HEK293T (cell line): ENCODE data around the gene BPHL.
"Not testable (repeated sequence)": the region's sequence is repeated elsewhere in the genome, so short reads cannot be mapped to it uniquely, and the experiment has no call there.

Experiments used
- CTCF ChIA-PET: fragments of 350-600 bp; formaldehyde crosslinking; extraction: SDS; loops from one replicate; lab custom pipeline; 2021; ENCODE audit warnings: antibody characterized with exemption, inconsistent platforms; lab: Yijun Ruan, JAX
- POLR2A ChIA-PET: fragments of 350-600 bp; formaldehyde crosslinking; extraction: SDS; loops from one replicate; lab custom pipeline; 2020; ENCODE audit warnings: antibody characterized with exemption, inconsistent platforms; lab: Yijun Ruan, JAX
- DNase-seq: peaks from one replicate; pipeline ENCODE4 v3.0.0; 2012; ENCODE audit warnings: mixed read lengths; ENCODE audit errors: extremely low spot score
- ARNT ChIP-seq: fragments of 450-650 bp; IDR thresholded peaks from 2 replicates; pipeline ENCODE4 v1.6.1; 2017; ENCODE audit warnings: mild to moderate bottlenecking
- BHLHE40 ChIP-seq: fragments of 450-650 bp; IDR thresholded peaks from 2 replicates; pipeline ENCODE4 v1.6.1; 2016; ENCODE audit warnings: mild to moderate bottlenecking, moderate library complexity, borderline replicate concordance
- CTBP1 ChIP-seq: fragments of 450-650 bp; IDR thresholded peaks from 2 replicates; pipeline ENCODE4 v1.6.1; 2016; ENCODE audit warnings: borderline replicate concordance
- ELF4 ChIP-seq: fragments of 450-650 bp; IDR thresholded peaks from 2 replicates; pipeline ENCODE4 v1.6.1; 2017; ENCODE audit warnings: antibody characterized with exemption
- FOXA1 ChIP-seq: fragments of 450-650 bp; IDR thresholded peaks from 2 replicates; pipeline ENCODE4 v1.6.1; 2016; ENCODE audit warnings: mild to moderate bottlenecking
- FOXK2 ChIP-seq: fragments of 450-650 bp; IDR thresholded peaks from 2 replicates; pipeline ENCODE4 v1.6.1; 2016; ENCODE audit warnings: mild to moderate bottlenecking
- FOXM1 ChIP-seq: fragments of 450-650 bp; IDR thresholded peaks from 2 replicates; pipeline ENCODE4 v1.6.1; 2017; ENCODE audit warnings: mild to moderate bottlenecking, borderline replicate concordance
- HDGF ChIP-seq: fragments of 450-650 bp; IDR thresholded peaks from 2 replicates; pipeline ENCODE4 v1.6.1; 2017; ENCODE audit warnings: antibody characterized with exemption, borderline replicate concordance
- L3MBTL2 ChIP-seq: fragments of 450-650 bp; conservative IDR thresholded peaks from 2 replicates; pipeline ENCODE4 v1.6.1; 2016; ENCODE audit warnings: mild to moderate bottlenecking
- LEF1 ChIP-seq: fragments of 450-650 bp; IDR thresholded peaks from 2 replicates; pipeline ENCODE4 v1.6.1; 2017; ENCODE audit warnings: mild to moderate bottlenecking, borderline replicate concordance
- NFRKB ChIP-seq: fragments of 450-650 bp; IDR thresholded peaks from 2 replicates; pipeline ENCODE4 v1.6.1; 2016; ENCODE audit warnings: mild to moderate bottlenecking, moderate library complexity
- SP1 ChIP-seq: fragments of 450-650 bp; IDR thresholded peaks from 2 replicates; pipeline ENCODE4 v1.6.1; 2017
- SUZ12 ChIP-seq: fragments of 450-650 bp; IDR thresholded peaks from 2 replicates; pipeline ENCODE4 v1.6.1; 2016; ENCODE audit warnings: mild to moderate bottlenecking
- TARDBP ChIP-seq: fragments of 450-650 bp; IDR thresholded peaks from 2 replicates; pipeline ENCODE4 v1.6.1; 2016
- ZNF384 ChIP-seq: fragments of 450-650 bp; IDR thresholded peaks from 2 replicates; pipeline ENCODE4 v1.6.1; 2016
- TF ChIP-seq, protein P1 (sequence below): fragments of 450-650 bp; IDR thresholded peaks from 2 replicates; pipeline ENCODE4 v1.6.1; 2016

Gene BPHL

DNA sequence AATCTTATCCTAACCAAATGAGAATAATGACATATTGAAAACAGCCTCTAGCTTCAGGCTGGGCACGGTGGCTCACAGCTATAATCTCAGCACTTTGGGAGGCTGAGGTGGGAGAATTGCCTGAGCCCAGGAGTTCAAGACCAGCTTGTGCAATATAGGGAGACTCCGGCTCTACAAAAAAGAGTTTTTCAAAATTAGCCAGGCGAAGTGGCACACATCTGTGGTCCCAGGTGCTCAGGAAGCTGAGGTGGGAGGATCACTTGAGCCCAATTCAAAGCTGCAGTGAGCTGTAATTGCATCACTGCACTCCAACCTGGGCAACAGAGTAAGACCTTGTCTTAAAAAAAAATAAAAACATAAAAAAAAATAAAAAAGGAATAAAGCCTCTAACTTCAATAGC lies 34.2 kb downstream of the BPHL start:
- DNase-seq, result no peak
- POLR2A ChIA-PET, result no interaction called here
- CTCF ChIA-PET, result no interaction called here
- TF ChIP-seq FOXK2, result no peak
- TF ChIP-seq ELF4, result no peak
- no peak for TF ChIP-seq SP1
- TF ChIP-seq, protein P1, sequence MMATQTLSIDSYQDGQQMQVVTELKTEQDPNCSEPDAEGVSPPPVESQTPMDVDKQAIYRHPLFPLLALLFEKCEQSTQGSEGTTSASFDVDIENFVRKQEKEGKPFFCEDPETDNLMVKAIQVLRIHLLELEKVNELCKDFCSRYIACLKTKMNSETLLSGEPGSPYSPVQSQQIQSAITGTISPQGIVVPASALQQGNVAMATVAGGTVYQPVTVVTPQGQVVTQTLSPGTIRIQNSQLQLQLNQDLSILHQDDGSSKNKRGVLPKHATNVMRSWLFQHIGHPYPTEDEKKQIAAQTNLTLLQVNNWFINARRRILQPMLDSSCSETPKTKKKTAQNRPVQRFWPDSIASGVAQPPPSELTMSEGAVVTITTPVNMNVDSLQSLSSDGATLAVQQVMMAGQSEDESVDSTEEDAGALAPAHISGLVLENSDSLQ, result no peak
- TF ChIP-seq ZNF384, result no peak
- no peak for TF ChIP-seq BHLHE40
- TF ChIP-seq FOXM1, result no peak
- no peak for TF ChIP-seq ARNT
- no peak for TF ChIP-seq LEF1
- TF ChIP-seq SUZ12, result no peak
- no peak for TF ChIP-seq NFRKB
- no peak for TF ChIP-seq CTBP1
- TF ChIP-seq FOXA1, result no peak
- TF ChIP-seq L3MBTL2, result no peak
- TF ChIP-seq HDGF, result no peak
- no peak for TF ChIP-seq TARDBP

DNA sequence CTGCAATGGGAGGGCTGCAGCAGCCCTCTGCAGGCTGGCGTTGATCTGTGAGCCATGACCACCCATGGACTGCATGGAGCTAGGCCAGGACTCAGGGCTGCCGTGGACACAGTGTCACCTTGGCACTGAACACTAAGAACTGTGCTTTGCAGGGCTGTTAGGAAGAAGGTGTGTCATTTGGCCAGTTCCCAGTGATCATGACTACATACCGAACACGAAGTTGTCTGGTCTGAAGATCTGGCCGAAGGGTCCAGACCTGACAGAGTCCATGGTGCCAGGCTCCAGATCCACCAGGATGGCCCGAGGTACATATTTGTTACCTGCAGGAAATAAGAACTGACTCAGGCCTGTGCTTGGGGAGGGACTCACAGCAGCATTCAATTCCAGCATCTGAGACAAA lies 36.9 kb downstream of the BPHL start:
- DNase-seq, POLR2A ChIA-PET: not testable (repeated sequence)
- CTCF ChIA-PET, result interaction anchor here (0.6 kb wide), 1 partner anchor 25 kb away, joined by 3 read pairs; no protein-coding TSS in a partner anchor

DNA sequence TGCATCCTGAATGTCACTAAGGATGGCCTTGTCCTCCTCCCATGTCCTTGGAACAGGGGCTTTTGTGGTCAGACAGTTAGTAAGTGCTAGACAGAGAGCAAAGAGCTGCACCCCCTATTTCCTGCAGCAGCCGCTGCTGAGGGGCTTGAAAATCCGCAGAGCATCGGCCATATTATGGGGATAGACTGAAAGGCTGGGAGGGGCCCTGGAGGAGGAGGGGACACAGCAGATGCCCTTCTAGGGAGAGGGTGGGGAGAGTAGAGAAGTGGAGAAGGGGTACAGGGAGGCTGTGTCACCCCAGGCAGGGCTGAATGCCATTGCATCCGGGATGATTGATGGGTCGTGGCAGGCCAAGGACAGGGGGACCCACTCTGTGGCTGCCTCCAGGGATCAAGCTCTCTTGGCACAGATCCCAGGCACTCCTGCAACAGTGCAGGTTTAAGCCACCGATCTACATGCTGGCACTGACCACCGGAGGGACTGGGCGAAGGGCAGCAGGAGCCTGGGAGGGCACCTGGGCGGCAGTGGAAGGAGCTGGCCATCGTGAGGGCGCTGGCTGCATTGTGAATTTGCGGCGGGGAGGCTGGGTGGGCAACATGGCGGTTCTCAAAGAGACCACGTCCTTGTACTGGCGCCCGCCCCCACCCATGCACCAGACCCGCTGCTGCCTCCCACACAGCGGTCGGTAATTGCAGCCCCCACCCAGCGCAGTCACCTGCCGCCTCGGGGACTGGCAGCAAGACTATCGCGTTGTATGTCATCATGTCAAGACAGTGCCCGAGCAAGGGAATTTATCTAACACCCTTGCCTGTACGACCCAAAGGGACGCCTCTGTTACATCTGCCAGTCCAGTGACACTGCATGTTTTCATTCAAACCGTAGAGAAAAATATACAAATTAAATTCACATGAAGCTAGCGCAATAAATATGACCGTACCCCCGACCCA lies 37.9 kb downstream of the BPHL start:
- ChIA-PET POLR2A (interaction anchor here (0.6 to 1.8 kb wide), 13 partner anchors 7 to 96 kb away, joined by 3 to 8 read pairs (median 4); no protein-coding TSS in a partner anchor), CTCF (interaction anchor here (0.6 to 1.4 kb wide), 8 partner anchors 8 to 204 kb away, joined by 3 to 8 read pairs (median 4); no protein-coding TSS in a partner anchor)
- DNase-seq, result not testable (repeated sequence)

DNA sequence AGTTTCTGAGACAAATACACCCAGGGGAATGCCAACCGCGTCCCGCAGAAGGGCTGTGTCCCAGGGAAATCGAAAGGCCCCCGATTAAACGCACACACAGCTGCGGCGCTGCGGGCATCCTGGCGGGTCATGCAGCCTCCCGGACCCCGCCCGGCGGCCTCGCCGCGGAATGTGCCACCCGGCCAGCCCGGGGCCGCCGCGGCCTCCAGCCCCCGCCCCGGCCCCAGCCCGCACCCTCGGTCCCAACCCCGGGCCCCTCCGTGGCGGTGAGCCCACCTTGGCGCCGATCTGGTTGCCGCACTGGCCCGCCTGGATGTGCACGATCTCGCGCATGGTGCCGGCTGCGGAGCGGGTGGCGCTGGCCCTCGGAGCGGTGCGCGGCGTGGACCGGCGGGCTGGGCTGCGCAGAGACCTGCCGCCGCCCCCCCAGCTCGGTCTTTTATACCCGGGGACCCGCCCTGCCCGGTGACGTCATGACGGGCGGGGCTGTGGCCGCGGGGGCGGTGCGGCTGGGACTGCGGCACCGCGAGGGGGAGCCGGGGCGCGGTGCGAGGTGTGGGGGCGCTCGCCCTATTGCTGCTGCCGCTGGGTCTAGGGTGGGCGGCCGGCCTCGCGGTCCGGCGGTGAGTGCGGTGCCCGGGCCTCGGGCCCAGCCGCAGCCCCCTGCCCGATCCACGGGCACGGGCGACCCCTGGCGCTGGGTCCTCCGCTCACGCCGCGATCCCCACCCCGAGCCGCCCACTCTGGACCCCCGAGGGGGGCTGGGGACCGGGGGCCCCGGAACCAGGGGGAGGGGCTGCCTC lies 38.8 kb downstream of the BPHL start, which contains the start of gene TUBB2A:
TSS of gene TUBB2A (minus strand) at position 414 of the 803 bp plus-strand sequence. CDS start at position 333, 81 bp downstream.
- peak; percentile 91 for DNase-seq
- ChIA-PET POLR2A (interaction anchor here (0.6 to 1.8 kb wide), 13 partner anchors 8 to 95 kb away, joined by 3 to 8 read pairs (median 4); no protein-coding TSS in a partner anchor), CTCF (interaction anchor here (0.6 to 1.4 kb wide), 7 partner anchors 8 to 205 kb away, joined by 3 to 8 read pairs (median 4); no protein-coding TSS in a partner anchor)

DNA sequence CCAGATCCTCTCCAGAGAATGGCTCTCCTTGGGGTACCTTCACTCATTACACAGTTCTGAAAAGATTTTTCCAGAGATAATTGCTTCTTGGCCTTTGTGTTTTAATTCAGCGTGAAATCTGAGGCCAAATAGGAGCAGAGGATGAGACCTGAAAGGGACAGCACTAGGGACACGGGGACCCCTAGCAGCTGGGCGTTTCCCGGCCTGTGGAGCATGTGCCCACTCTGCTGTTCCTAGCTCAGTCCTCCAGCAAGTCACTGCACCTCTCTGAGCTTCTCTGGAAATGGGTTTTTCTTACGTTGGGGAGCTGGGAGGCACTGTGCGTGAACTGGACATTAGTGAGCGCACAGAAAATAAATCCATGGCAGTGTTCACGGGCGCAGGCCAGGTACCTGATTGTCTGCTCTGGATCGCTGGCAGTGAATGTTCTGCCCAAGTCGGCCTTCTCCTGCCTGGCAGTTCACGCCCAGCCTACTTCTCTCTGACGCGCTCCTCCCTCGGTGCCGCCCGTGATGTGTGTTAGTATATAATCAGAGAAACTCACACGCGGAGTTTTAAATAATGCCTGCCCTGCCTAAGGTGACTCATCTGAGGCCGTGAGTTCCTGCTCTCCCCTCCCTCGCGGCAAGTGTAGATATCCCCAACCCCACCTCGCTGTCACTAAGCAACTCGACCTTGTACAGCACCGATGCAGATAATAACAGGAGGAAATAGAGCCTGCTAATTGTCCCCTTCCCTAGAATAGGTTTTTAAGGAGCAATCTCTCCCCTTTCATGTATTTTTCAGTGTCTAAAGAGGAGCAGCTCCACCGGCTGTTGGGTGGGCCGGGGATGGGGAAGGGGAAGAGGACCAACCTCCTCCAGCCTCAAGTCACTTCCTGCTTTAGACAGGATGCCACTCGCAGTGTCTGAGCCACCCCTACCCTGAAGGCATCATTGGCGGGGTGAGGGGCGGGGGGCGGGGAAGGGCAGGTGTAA lies 41.6 kb downstream of the BPHL start:
- TF ChIP-seq TARDBP (no peak), ARNT (no peak), ELF4 (no peak), LEF1 (no peak), FOXK2 (no peak), FOXM1 (no peak), HDGF (no peak), SUZ12 (no peak)
- TF ChIP-seq, protein P1, result no peak
- POLR2A ChIA-PET, result no interaction called here
- no peak for DNase-seq
- CTCF ChIA-PET, result no interaction called here

More for the DNA sequence above, 38.8 kb downstream of the BPHL start, which contains the start of gene TUBB2A:
- TF ChIP-seq FOXM1, result peak; percentile 79; the same call in 1 of the 2 replicates
- no peak for TF ChIP-seq FOXA1
- TF ChIP-seq HDGF, result no peak
- TF ChIP-seq SP1, result no peak
- TF ChIP-seq LEF1, result peak; percentile 50; the same call in 1 of the 2 replicates

DNA sequence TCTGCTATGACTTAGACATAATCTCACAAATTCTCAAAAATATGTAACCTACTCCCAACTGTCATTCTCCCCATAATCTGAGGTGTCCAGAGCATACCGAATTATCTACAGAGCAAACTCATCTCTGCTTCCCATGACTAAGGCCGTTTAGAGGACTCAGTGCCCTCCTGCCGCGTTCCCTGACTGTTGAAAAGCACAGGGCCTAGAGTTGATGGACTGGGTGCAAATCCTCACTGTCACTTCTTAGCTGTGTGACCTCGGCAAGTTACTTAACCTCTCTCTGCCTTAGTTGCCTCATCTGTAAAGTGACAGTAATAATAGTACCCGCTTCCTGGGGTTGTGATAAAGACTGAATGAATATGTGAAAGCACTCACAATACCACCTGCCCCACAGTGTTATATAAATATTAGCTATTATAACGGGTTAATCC lies 43.6 kb downstream of the BPHL start:
- TF ChIP-seq ARNT (no peak), L3MBTL2 (no peak), CTBP1 (no peak), SP1 (no peak), SUZ12 (no peak), NFRKB (no peak), FOXK2 (no peak), LEF1 (no peak), BHLHE40 (no peak), TARDBP (no peak), FOXA1 (no peak), FOXM1 (no peak), ELF4 (no peak), HDGF (no peak), ZNF384 (no peak)
- TF ChIP-seq, protein P1, result no peak
- ChIA-PET POLR2A (interaction anchor here (0.6 to 1.7 kb wide), 12 partner anchors 10 to 173 kb away, joined by 3 to 11 read pairs (median 4); partner anchors contain the start of gene TUBB2B), CTCF (interaction anchor here (0.7 to 1.5 kb wide), 3 partner anchors 23 to 90 kb away, joined by 3 to 5 read pairs (median 4); no protein-coding TSS in a partner anchor)
- no peak for DNase-seq
